GM23338 (cell line): ENCODE data around the gene SYNE2. TPM values are rescaled to one million over a fixed set of nuclear protein-coding genes. Genes with fewer than 3 reads are reported as not detected.

Experiments used
- ATAC-seq: fragments of 200-7000 bp; cut with Tn5 transposase; 3 replicates; pipeline ENCODE4 v1.9.1; 2020
- DNase-seq: peaks from one replicate; pipeline ENCODE4 v3.0.0-alpha.2; 2015; ENCODE audit warnings: low spot score
- H2AFZ ChIP-seq: fragments of 200-600 bp; sonication (generic); 2 replicates; pipeline ENCODE4 v1.8.0; 2016; ENCODE audit warnings: antibody characterized with exemption, mild to moderate bottlenecking, moderate library complexity
- H3F3A ChIP-seq: fragments of 200-600 bp; sonication (generic); replicated peaks from 2 replicates; pipeline ENCODE4 v1.8.0; 2017; ENCODE audit warnings: antibody characterized with exemption, mixed run types, low read depth
- H3K27ac ChIP-seq: fragments of 200-600 bp; sonication (generic); 2 replicates; pipeline ENCODE4 v1.6.1; 2016; ENCODE audit warnings: low read depth
- H3K27me3 ChIP-seq: fragments of 200-600 bp; sonication (generic); 2 replicates; pipeline ENCODE4 v1.8.0; 2016; ENCODE audit warnings: mild to moderate bottlenecking, mixed run types, moderate library complexity; ENCODE audit not compliant: insufficient read depth
- H3K36me3 ChIP-seq: fragments of 200-600 bp; sonication (generic); 2 replicates; pipeline ENCODE4 v1.8.0; 2016; ENCODE audit warnings: mild to moderate bottlenecking; ENCODE audit not compliant: insufficient read depth
- H3K4me1 ChIP-seq: fragments of 200-600 bp; sonication (generic); 2 replicates; pipeline ENCODE4 v1.8.0; 2016; ENCODE audit warnings: mild to moderate bottlenecking, moderate library complexity; ENCODE audit not compliant: insufficient read depth
- H3K4me2 ChIP-seq: fragments of 200-600 bp; sonication (generic); 2 replicates; pipeline ENCODE4 v1.7.1; 2017; ENCODE audit warnings: mixed run types
- H3K4me3 ChIP-seq: fragments of 200-600 bp; sonication (generic); 2 replicates; pipeline ENCODE4 v1.6.1; 2016; ENCODE audit warnings: mixed run types
- H3K79me2 ChIP-seq: fragments of 200-600 bp; sonication (generic); replicated peaks from 2 replicates; pipeline ENCODE4 v1.8.0; 2017; ENCODE audit warnings: mild to moderate bottlenecking; ENCODE audit not compliant: insufficient read depth
- H3K9me2 ChIP-seq: fragments of 200-600 bp; sonication (generic); 2 replicates; pipeline ENCODE4 v1.8.0; 2017; ENCODE audit not compliant: insufficient read depth
- H4K20me1 ChIP-seq: fragments of 200-600 bp; sonication (generic); replicated peaks from 2 replicates; pipeline ENCODE4 v1.8.0; 2017; ENCODE audit warnings: mild to moderate bottlenecking; ENCODE audit not compliant: insufficient read depth
- H3K27ac Mint-ChIP-seq: 2 replicates; pipeline ENCODE4 v1.8.0; 2020; ENCODE audit warnings: inconsistent platforms, mild to moderate bottlenecking, moderate library complexity, mixed read lengths
- H3K27me3 Mint-ChIP-seq: 3 replicates; pipeline ENCODE4 v1.8.0; 2022; ENCODE audit warnings: low read depth, mild to moderate bottlenecking, moderate library complexity, mixed read lengths, inconsistent platforms; ENCODE audit not compliant: insufficient read depth, poor library complexity
- H3K36me3 Mint-ChIP-seq: 3 replicates; pipeline ENCODE4 v1.8.0; 2021; ENCODE audit warnings: low read depth, mild to moderate bottlenecking, inconsistent platforms, moderate library complexity, mixed read lengths
- H3K4me1 Mint-ChIP-seq: 3 replicates; pipeline ENCODE4 v1.8.0; 2020; ENCODE audit warnings: mild to moderate bottlenecking, inconsistent platforms, mixed read lengths
- H3K4me3 Mint-ChIP-seq: 3 replicates; pipeline ENCODE4 v1.8.0; 2021; ENCODE audit warnings: moderate library complexity, mild to moderate bottlenecking, inconsistent platforms, mixed read lengths
- H3K9me3 Mint-ChIP-seq: 3 replicates; pipeline ENCODE4 v1.8.0; 2020; ENCODE audit warnings: moderate library complexity, mild to moderate bottlenecking, inconsistent platforms, mixed read lengths
- CREB1 ChIP-seq: fragments of 250-450 bp; sonication (Bioruptor Pico); IDR thresholded peaks from 2 replicates; pipeline ENCODE4 v1.5.0; 2020; ENCODE audit warnings: low read depth, mild to moderate bottlenecking, moderate library complexity
- EZH2 ChIP-seq: fragments of 200-600 bp; sonication (generic); IDR thresholded peaks from one replicate; pipeline ENCODE4 v1.8.0; 2017; ENCODE audit warnings: antibody characterized with exemption, mild to moderate bottlenecking, low read depth; ENCODE audit not compliant: unreplicated experiment
- JUNB ChIP-seq: IDR thresholded peaks from one replicate; pipeline ENCODE4 v1.6.1; 2016; ENCODE audit warnings: antibody characterized with exemption; ENCODE audit not compliant: unreplicated experiment
- ZNF114 ChIP-seq: fragments of 250-450 bp; sonication (Bioruptor Pico); IDR thresholded peaks from 2 replicates; pipeline ENCODE4 v1.5.0; 2020; ENCODE audit warnings: mild to moderate bottlenecking, moderate library complexity
- polyA plus RNA-seq: library from polyadenylated mRNA; unstranded; fragments of >200 nt; fragmentation: Nextera tagmentation; extraction: Ambion mirVana; gene quantifications from 2 replicates; pipeline ENCODE4 v1.2.1, GENCODE V29; 2016
- total RNA-seq: library from RNA; depleted of rRNA; stranded (reverse); fragments of >200 nt; shearing (Covaris generic); gene quantifications from 2 replicates; pipeline ENCODE4 v1.2.3, GENCODE V29; 2014
- TF ChIP-seq, protein P1 (sequence below): fragments of 250-450 bp; sonication (Bioruptor Pico); IDR thresholded peaks from 2 replicates; pipeline ENCODE4 v1.5.0; 2020; ENCODE audit warnings: mild to moderate bottlenecking, moderate library complexity
- TF ChIP-seq, protein P2 (sequence below): IDR thresholded peaks from one replicate; pipeline ENCODE4 v1.6.1; 2018; ENCODE audit warnings: antibody characterized with exemption; ENCODE audit not compliant: unreplicated experiment

SYNE2 gene
- total and polyA plus RNA-seq, 2 experiments from 2014 or later = 34.3 to 86.5 TPM

DNA sequence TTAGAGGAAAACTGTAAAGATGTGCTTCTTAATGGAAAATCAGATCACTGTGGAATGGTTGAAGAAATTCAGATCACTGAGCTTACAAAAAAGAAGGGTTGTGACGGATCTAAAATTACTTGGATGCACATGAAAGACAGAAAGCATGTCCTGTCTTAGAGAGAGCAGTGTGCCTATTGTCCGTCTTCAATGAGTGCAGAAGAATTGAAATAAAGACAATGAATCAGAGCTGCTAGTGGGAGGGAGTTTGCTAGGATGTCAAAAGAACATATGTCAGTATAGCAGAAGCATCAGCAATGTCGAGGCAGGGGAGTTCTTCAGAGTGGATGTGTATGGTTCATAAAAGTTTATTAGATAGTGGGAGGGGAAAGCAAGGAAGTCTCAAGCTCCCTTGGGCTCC is 172.7 kb downstream of the SYNE2 start (continued):
- TF ChIP-seq, protein P1, sequence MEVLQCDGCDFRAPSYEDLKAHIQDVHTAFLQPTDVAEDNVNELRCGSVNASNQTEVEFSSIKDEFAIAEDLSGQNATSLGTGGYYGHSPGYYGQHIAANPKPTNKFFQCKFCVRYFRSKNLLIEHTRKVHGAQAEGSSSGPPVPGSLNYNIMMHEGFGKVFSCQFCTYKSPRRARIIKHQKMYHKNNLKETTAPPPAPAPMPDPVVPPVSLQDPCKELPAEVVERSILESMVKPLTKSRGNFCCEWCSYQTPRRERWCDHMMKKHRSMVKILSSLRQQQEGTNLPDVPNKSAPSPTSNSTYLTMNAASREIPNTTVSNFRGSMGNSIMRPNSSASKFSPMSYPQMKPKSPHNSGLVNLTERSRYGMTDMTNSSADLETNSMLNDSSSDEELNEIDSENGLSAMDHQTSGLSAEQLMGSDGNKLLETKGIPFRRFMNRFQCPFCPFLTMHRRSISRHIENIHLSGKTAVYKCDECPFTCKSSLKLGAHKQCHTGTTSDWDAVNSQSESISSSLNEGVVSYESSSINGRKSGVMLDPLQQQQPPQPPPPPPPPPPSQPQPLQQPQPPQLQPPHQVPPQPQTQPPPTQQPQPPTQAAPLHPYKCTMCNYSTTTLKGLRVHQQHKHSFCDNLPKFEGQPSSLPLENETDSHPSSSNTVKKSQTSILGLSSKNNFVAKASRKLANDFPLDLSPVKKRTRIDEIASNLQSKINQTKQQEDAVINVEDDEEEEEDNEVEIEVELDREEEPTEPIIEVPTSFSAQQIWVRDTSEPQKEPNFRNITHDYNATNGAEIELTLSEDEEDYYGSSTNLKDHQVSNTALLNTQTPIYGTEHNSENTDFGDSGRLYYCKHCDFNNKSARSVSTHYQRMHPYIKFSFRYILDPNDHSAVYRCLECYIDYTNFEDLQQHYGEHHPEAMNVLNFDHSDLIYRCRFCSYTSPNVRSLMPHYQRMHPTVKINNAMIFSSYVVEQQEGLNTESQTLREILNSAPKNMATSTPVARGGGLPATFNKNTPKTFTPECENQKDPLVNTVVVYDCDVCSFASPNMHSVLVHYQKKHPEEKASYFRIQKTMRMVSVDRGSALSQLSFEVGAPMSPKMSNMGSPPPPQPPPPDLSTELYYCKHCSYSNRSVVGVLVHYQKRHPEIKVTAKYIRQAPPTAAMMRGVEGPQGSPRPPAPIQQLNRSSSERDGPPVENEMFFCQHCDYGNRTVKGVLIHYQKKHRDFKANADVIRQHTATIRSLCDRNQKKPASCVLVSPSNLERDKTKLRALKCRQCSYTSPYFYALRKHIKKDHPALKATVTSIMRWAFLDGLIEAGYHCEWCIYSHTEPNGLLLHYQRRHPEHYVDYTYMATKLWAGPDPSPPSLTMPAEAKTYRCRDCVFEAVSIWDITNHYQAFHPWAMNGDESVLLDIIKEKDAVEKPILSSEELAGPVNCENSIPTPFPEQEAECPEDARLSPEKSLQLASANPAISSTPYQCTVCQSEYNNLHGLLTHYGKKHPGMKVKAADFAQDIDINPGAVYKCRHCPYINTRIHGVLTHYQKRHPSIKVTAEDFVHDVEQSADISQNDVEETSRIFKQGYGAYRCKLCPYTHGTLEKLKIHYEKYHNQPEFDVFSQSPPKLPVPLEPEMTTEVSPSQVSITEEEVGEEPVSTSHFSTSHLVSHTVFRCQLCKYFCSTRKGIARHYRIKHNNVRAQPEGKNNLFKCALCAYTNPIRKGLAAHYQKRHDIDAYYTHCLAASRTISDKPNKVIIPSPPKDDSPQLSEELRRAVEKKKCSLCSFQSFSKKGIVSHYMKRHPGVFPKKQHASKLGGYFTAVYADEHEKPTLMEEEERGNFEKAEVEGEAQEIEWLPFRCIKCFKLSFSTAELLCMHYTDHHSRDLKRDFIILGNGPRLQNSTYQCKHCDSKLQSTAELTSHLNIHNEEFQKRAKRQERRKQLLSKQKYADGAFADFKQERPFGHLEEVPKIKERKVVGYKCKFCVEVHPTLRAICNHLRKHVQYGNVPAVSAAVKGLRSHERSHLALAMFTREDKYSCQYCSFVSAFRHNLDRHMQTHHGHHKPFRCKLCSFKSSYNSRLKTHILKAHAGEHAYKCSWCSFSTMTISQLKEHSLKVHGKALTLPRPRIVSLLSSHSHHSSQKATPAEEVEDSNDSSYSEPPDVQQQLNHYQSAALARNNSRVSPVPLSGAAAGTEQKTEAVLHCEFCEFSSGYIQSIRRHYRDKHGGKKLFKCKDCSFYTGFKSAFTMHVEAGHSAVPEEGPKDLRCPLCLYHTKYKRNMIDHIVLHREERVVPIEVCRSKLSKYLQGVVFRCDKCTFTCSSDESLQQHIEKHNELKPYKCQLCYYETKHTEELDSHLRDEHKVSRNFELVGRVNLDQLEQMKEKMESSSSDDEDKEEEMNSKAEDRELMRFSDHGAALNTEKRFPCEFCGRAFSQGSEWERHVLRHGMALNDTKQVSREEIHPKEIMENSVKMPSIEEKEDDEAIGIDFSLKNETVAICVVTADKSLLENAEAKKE (CRISPR knock-in tag) = no peak
- TF ChIP-seq ZNF114 (CRISPR knock-in tag) = no peak

DNA sequence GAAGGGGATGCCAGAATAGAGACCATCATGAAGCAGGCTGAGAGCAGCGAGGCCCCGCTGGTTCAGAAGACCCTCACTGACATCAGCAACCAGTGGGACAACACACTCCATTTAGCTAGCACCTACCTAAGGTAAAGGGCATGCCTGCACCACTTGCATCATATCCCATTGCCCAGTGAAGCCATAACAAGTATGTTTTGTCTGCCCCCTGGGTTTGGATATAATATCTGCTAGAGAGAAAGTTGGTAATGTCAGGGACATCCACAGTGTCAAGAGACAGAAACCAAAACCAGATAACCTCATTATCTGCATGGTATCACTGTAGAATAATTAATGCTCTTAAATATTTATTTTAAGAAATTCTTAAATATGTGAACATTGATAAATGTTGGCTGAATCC is 173.8 kb downstream of the SYNE2 start:
- no peak for DNase-seq
- TF ChIP-seq EZH2 (no peak), CREB1 (no peak), ZNF114 (CRISPR knock-in tag) (no peak), JUNB (no peak)
- TF ChIP-seq, protein P1 (CRISPR knock-in tag) = no peak
- TF ChIP-seq, protein P2, sequence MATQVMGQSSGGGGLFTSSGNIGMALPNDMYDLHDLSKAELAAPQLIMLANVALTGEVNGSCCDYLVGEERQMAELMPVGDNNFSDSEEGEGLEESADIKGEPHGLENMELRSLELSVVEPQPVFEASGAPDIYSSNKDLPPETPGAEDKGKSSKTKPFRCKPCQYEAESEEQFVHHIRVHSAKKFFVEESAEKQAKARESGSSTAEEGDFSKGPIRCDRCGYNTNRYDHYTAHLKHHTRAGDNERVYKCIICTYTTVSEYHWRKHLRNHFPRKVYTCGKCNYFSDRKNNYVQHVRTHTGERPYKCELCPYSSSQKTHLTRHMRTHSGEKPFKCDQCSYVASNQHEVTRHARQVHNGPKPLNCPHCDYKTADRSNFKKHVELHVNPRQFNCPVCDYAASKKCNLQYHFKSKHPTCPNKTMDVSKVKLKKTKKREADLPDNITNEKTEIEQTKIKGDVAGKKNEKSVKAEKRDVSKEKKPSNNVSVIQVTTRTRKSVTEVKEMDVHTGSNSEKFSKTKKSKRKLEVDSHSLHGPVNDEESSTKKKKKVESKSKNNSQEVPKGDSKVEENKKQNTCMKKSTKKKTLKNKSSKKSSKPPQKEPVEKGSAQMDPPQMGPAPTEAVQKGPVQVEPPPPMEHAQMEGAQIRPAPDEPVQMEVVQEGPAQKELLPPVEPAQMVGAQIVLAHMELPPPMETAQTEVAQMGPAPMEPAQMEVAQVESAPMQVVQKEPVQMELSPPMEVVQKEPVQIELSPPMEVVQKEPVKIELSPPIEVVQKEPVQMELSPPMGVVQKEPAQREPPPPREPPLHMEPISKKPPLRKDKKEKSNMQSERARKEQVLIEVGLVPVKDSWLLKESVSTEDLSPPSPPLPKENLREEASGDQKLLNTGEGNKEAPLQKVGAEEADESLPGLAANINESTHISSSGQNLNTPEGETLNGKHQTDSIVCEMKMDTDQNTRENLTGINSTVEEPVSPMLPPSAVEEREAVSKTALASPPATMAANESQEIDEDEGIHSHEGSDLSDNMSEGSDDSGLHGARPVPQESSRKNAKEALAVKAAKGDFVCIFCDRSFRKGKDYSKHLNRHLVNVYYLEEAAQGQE = no peak

More for the DNA sequence above, 173.8 kb downstream of the SYNE2 start:
- H3K27ac Mint-ChIP-seq = no peak overlapping the region
- Histone ChIP-seq H3K36me3 (0 out of 2 replicates have a peak, but pooled peaks cover 3% of the 10 kb centered on the region), H3K4me1 (no peaks in the 10 kb centered on the region), H2AFZ (no peak overlapping the region), H4K20me1 (no peaks in the 10 kb centered on the region; the same call in 1 of the 2 replicates), H3K4me3 (no peak overlapping the region), H3F3A (no peaks in the 10 kb centered on the region), H3K4me2 (no peak overlapping the region), H3K79me2 (no peaks in the 10 kb centered on the region), H3K27ac (no peak overlapping the region), H3K9me2 (no peaks in the 10 kb centered on the region), H3K27me3 (no peaks in the 10 kb centered on the region)
- H3K4me3 Mint-ChIP-seq = no peak overlapping the region
- H3K4me1 Mint-ChIP-seq = no peaks in the 10 kb centered on the region
- ATAC-seq = no peak
- no peaks in the 10 kb centered on the region for H3K27me3 Mint-ChIP-seq
- peaks cover 16% of the 10 kb centered on the region; the same call in 2 of the 3 replicates for H3K36me3 Mint-ChIP-seq
- H3K9me3 Mint-ChIP-seq = no peaks in the 10 kb centered on the region
